Activated T-cell treated with anti-CD3 and anti-CD28 coated beads, Interleukin-2, amount 50 U/mL, for 72 hours (primary cell): Measurements from ENCODE around the gene AQP9. TPM values are rescaled to one million over a fixed set of nuclear protein-coding genes. Genes with fewer than 3 reads are reported as not detected.
"Not testable (repeated sequence)": the region's sequence is repeated elsewhere in the genome, so short reads cannot be mapped to it uniquely, and the experiment has no call there.

Source experiments
- ATAC-seq, 2 donors: fragments of 150-1000 bp; cut with Tn5 transposase; replicated peaks in 1 of 2; 2 replicates each; pipeline ENCODE4 v1.10.0; 2021; ENCODE audit warnings: moderate library complexity in 2 of 2, mild to moderate bottlenecking in 1 of 2
- DNase-seq, 2 donors: peaks; one replicate each; pipeline ENCODE4 v3.0.0; 2021 to 2022; ENCODE audit warnings: mixed read lengths in 1 of 2
- H3K27ac Mint-ChIP-seq: one replicate; pipeline ENCODE4 v1.8.0; 2022; ENCODE audit warnings: mild to moderate bottlenecking, moderate library complexity, mixed read lengths
- H3K27me3 Mint-ChIP-seq: one replicate; pipeline ENCODE4 v1.8.0; 2022; ENCODE audit warnings: low read depth, mixed read lengths
- H3K36me3 Mint-ChIP-seq, 2 donors: one replicate each; pipeline ENCODE4 v1.8.0; 2022; ENCODE audit warnings: mixed read lengths in 2 of 2, mild to moderate bottlenecking in 1 of 2; ENCODE audit not compliant: insufficient read depth in 2 of 2
- H3K4me1 Mint-ChIP-seq: one replicate; pipeline ENCODE4 v1.8.0; 2022; ENCODE audit warnings: low read depth, mixed read lengths
- H3K4me3 Mint-ChIP-seq, 2 donors: one replicate each; pipeline ENCODE4 v1.8.0; 2022; ENCODE audit warnings: mild to moderate bottlenecking in 2 of 2, mixed read lengths in 2 of 2, moderate library complexity in 2 of 2
- H3K9me3 Mint-ChIP-seq, 2 donors: one replicate each; pipeline ENCODE4 v1.8.0; 2022; ENCODE audit warnings: mixed read lengths in 2 of 2
- total RNA-seq, 2 donors: library from RNA; stranded (reverse); gene quantifications; one replicate each; pipeline ENCODE4 v1.2.3, GENCODE V29; 2022

AQP9 gene
- total RNA-seq, 2 donors from 2014 or later, result 0.36 to 0.56 TPM

DNA sequence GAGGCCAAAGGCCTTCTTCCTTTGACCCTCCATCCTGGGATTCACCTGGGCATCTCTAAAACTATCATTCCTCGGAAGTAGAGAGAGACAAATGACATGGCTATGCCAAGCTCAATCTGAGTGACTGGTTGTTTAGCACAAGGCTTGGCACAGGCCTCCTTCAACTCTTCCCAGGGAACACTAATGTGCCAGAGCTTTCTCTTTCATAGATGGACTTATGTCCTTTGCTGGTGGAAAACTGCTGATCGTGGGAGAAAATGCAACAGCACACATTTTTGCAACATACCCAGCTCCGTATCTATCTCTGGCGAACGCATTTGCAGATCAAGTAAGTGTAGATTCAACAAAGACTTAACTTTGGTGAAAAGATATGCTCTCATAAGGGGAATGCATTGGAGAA, 36.5 kb downstream of the AQP9 start:
- H3K4me3 Mint-ChIP-seq, result no peak overlapping the region
- no peaks in the 10 kb centered on the region for H3K36me3 Mint-ChIP-seq
- DNase-seq, result no peak
- peaks cover 58% of the 10 kb centered on the region for H3K27me3 Mint-ChIP-seq
- no peaks in the 10 kb centered on the region for H3K9me3 Mint-ChIP-seq
- H3K27ac Mint-ChIP-seq, result no peak overlapping the region
- H3K4me1 Mint-ChIP-seq, result no peaks in the 10 kb centered on the region
- no peak for ATAC-seq

DNA sequence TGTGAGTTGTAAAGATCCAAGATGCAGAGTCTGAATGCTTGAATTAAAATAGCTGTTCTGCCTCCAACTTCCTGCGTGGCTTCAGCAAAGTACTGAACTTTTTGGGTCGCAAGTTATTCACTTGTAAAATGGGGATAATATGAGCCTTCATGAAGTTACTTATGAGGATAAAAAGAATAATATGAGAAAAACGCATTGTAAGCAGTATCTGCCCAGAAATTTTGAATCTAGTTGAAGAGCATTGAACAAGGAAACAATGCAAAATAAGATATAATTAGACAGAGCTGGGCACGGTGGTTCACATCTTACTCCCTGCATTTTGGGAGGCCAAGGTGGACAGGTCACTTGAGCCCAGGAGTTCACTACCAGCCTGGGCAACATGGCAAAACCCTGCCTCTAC, 37.8 kb downstream of the AQP9 start:
- ATAC-seq (no peak), DNase-seq (no peak)
- Mint-ChIP-seq H3K9me3 (no peaks in the 10 kb centered on the region), H3K27me3 (peaks cover 60% of the 10 kb centered on the region), H3K4me1 (no peaks in the 10 kb centered on the region), H3K27ac (no peak overlapping the region), H3K36me3 (no peaks in the 10 kb centered on the region), H3K4me3 (no peak overlapping the region)

DNA sequence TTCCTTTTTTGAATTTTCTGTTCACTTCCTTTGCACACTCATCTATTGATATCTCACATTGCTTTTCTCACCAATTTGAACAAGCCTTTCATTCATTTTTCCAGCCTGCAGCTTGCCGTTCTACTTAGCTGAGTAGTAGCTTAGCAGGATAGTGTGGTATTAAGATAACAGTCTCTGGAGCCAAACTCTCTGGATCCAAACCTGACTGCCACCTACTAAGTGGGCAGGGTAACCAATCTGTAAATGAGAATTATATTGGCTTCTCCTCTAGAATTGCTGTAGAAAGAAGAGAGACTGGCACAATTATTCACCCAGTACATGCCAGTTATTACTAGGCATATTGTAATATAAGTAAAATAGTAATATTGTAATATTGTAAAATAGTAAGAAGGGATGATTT, 40.5 kb downstream of the AQP9 start:
- Mint-ChIP-seq H3K4me3 (no peak overlapping the region), H3K27me3 (peaks cover 46% of the 10 kb centered on the region), H3K4me1 (no peaks in the 10 kb centered on the region), H3K27ac (no peak overlapping the region), H3K36me3 (no peaks in the 10 kb centered on the region), H3K9me3 (no peaks in the 10 kb centered on the region)
- no peak for ATAC-seq
- DNase-seq, result no peak

- Mint-ChIP-seq H3K36me3 (no peaks in the 10 kb centered on the region), H3K9me3 (no peaks in the 10 kb centered on the region), H3K4me3 (no peak overlapping the region), H3K27me3 (peaks cover 46% of the 10 kb centered on the region), H3K4me1 (no peaks in the 10 kb centered on the region), H3K27ac (no peak overlapping the region)
- no peak for ATAC-seq
- no peak for DNase-seq
These were observed 41.0 kb downstream of the AQP9 start for GRCh38 chr15:58179206-58179605.

GRCh38 chr15:58179741-58180381, 41.7 kb downstream of the AQP9 start:
- Mint-ChIP-seq H3K27ac (no peak overlapping the region), H3K4me1 (peaks cover under 1% of the 10 kb centered on the region), H3K4me3 (no peak overlapping the region), H3K27me3 (peaks cover 46% of the 10 kb centered on the region), H3K36me3 (no peaks in the 10 kb centered on the region), H3K9me3 (no peaks in the 10 kb centered on the region)
- DNase-seq, result no peak
- no peak for ATAC-seq

DNA sequence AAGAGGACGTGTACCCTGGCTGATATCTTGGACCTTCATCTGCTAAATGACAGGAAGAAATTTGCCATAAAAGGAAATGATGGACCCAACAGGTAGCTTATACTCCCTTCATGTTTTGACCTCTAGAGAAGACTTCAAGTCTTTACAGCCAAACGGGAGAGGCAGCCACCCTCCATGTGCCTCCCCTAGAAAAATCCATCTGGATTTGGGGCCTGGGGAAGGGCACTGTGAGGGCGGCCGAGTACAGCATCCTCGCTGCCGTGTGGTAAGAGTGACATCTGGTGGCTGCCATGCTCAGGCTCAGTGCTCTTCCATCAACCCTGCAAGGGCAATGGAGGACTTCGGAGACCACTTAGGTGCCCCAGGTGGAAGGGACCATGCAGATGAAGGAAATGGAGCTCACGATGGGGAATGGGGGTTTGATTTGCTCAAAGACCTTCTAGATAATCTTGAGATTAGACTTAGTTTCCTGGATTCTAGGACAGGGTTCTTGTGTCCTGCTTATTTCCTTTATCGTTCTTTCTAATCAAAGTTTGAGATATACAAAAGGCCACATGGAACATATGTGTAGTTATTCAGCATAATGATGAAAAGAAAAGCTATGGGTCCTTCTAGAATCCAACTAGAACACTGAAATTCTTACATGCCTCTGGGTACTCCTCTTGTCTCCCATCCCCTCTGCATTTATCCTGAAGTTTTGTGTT, 44.4 kb downstream of the AQP9 start:
- peaks cover 35% of the 10 kb centered on the region for H3K27me3 Mint-ChIP-seq
- no peaks in the 10 kb centered on the region for H3K36me3 Mint-ChIP-seq
- peaks cover 10% of the 10 kb centered on the region for H3K4me1 Mint-ChIP-seq
- DNase-seq, result peak; percentile 31 to 50
- no peak overlapping the region for H3K4me3 Mint-ChIP-seq
- no peak overlapping the region for H3K27ac Mint-ChIP-seq
- no peaks in the 10 kb centered on the region for H3K9me3 Mint-ChIP-seq
- ATAC-seq, result peak; percentile 69 to 79

GRCh38 chr15:58185439-58185838, 47.3 kb downstream of the AQP9 start:
- Mint-ChIP-seq H3K27ac (no peak overlapping the region), H3K36me3 (no peaks in the 10 kb centered on the region), H3K27me3 (peaks cover 39% of the 10 kb centered on the region), H3K9me3 (no peaks in the 10 kb centered on the region), H3K4me3 (no peak overlapping the region), H3K4me1 (peaks cover 10% of the 10 kb centered on the region)
- DNase-seq (no peak), ATAC-seq (peak; percentile 42 to 43)

GRCh38 chr15:58189148-58189811, 51.1 kb downstream of the AQP9 start:
- no peak for DNase-seq
- no peak for ATAC-seq
- H3K27ac Mint-ChIP-seq, result no peak overlapping the region
- H3K9me3 Mint-ChIP-seq, result no peaks in the 10 kb centered on the region
- H3K27me3 Mint-ChIP-seq, result peaks cover 43% of the 10 kb centered on the region
- peaks cover 10% of the 10 kb centered on the region for H3K4me1 Mint-ChIP-seq
- no peak overlapping the region for H3K4me3 Mint-ChIP-seq
- H3K36me3 Mint-ChIP-seq, result no peaks in the 10 kb centered on the region

GRCh38 chr15:58190419-58190818, 52.2 kb downstream of the AQP9 start:
- DNase-seq (no peak), ATAC-seq (no peak)
- peaks cover 3% of the 10 kb centered on the region for H3K4me1 Mint-ChIP-seq
- H3K27me3 Mint-ChIP-seq, result peaks cover 52% of the 10 kb centered on the region
- no peak overlapping the region for H3K27ac Mint-ChIP-seq
- H3K36me3 Mint-ChIP-seq, result no peaks in the 10 kb centered on the region
- H3K4me3 Mint-ChIP-seq, result no peak overlapping the region
- no peaks in the 10 kb centered on the region for H3K9me3 Mint-ChIP-seq

DNA sequence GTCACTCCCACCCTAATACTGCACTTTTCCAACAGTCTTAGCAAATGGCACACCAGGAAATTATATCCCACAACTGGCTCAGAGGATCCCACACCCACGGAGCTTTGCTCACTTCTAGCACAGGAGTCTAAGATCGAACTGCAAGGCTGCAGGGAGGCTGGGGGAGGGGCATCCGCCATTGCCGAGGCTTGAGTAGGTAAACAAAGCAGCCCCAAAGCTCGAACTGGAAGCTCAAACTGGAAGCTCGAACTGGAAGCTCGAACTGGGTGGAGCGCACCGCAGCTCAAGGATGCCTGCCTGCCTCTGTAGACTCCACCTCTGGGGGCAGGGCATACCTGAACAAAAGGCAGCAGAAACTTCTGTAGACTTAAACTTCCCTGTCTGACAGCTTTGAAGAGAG, 55.5 kb downstream of the AQP9 start:
- H3K36me3 Mint-ChIP-seq, H3K27ac Mint-ChIP-seq, ATAC-seq, H3K4me3 Mint-ChIP-seq, DNase-seq, H3K4me1 Mint-ChIP-seq, H3K9me3 Mint-ChIP-seq: not testable (repeated sequence)
- peaks cover 56% of the 10 kb centered on the region for H3K27me3 Mint-ChIP-seq

- no peaks in the 10 kb centered on the region for H3K4me1 Mint-ChIP-seq
- no peak overlapping the region for H3K4me3 Mint-ChIP-seq
- no peak overlapping the region for H3K27ac Mint-ChIP-seq
- ATAC-seq (no peak), DNase-seq (no peak)
- H3K9me3 Mint-ChIP-seq, result peaks cover 0 to 1% of the 10 kb centered on the region in 2 donors
- peaks cover 46% of the 10 kb centered on the region for H3K27me3 Mint-ChIP-seq
- H3K36me3 Mint-ChIP-seq, result peaks cover 0 to 3% of the 10 kb centered on the region in 2 donors
These were observed 62.6 kb downstream of the AQP9 start for GRCh38 chr15:58200739-58201138.

DNA sequence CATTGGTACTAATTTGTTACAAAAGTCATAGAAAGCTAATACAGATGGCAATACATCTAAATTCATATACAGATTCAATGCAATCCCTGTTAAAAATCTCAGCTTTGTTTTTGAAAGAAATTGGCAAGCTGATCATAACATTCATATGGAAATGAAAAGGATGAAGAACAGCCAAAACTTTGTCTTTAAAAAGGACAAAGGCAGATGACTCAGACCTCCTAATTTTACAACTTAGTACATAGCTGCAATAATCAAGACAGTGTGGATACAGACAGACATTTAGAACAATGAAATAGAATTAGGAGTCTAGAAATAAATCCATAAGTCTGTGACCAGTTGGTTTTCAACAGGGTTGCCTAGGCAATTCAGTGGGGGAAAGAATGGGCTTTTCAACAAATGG, 63.3 kb downstream of the AQP9 start:
- H3K36me3 Mint-ChIP-seq, result peaks cover 0 to 1% of the 10 kb centered on the region in 2 donors
- peaks cover 0 to 1% of the 10 kb centered on the region in 2 donors for H3K9me3 Mint-ChIP-seq
- DNase-seq (no peak), ATAC-seq (no peak)
- H3K27ac Mint-ChIP-seq, result no peak overlapping the region
- H3K27me3 Mint-ChIP-seq, result peaks cover 40% of the 10 kb centered on the region
- H3K4me1 Mint-ChIP-seq, result no peaks in the 10 kb centered on the region
- no peak overlapping the region for H3K4me3 Mint-ChIP-seq

GRCh38 chr15:58203537-58203936, 65.4 kb downstream of the AQP9 start:
- peaks cover 28% of the 10 kb centered on the region for H3K27me3 Mint-ChIP-seq

More at GRCh38 chr15:58203537-58203936, 65.4 kb downstream of the AQP9 start:
- no peak overlapping the region for H3K4me3 Mint-ChIP-seq
- H3K4me1 Mint-ChIP-seq, result no peaks in the 10 kb centered on the region
- no peaks in the 10 kb centered on the region for H3K9me3 Mint-ChIP-seq
- H3K36me3 Mint-ChIP-seq, result no peaks in the 10 kb centered on the region
- DNase-seq, result no peak
- H3K27ac Mint-ChIP-seq, result no peak overlapping the region
- no peak for ATAC-seq
